Gastroesophageal sphincter (tissue), 4 donors: ENCODE data around the gene TBC1D14. TPM values are rescaled to one million over a fixed set of nuclear protein-coding genes. Genes with fewer than 3 reads are reported as not detected.

Experiments
- ATAC-seq: fragments of 150-250 bp; one replicate; pipeline ENCODE4 v1.9.1; 2016; ENCODE audit warnings: mild to moderate bottlenecking, moderate library complexity
- H3K27ac ChIP-seq, 4 donors: fragments of 200-600 bp; sonication (generic) in 3 of 4; 1 replicate in 3 of 4; 2 replicates in 1 of 4; pipeline ENCODE4 v1.5.1; 2016 to 2019
- H3K27me3 ChIP-seq: fragments of 200-600 bp; sonication (generic); one replicate; pipeline ENCODE4 v1.5.1; 2019
- H3K36me3 ChIP-seq, 2 donors: fragments of 200-600 bp; sonication (generic); one replicate each; pipeline ENCODE4 v1.5.1; 2019; ENCODE audit warnings: control low read depth in 1 of 2
- H3K4me1 ChIP-seq, 3 donors: fragments of 200-600 bp; sonication (generic); 1 replicate in 2 of 3; 2 replicates in 1 of 3; pipeline ENCODE4 v1.5.1; 2016 to 2019; ENCODE audit warnings: control low read depth in 2 of 3
- H3K4me3 ChIP-seq, 2 donors: fragments of 200-600 bp; sonication (generic); one replicate each; pipeline ENCODE4 v1.5.1; 2019; ENCODE audit warnings: mild to moderate bottlenecking in 1 of 2, moderate library complexity in 1 of 2
- H3K9me3 ChIP-seq, 3 donors: fragments of 200-600 bp; sonication (generic); one replicate each; pipeline ENCODE4 v1.5.1; 2017 to 2019; ENCODE audit warnings: control low read depth in 2 of 3
- CTCF ChIP-seq, 4 experiments: fragments of 200-600 bp in 2 of 4; fragments of 450-650 bp in 2 of 4; sonication (generic) in 1 of 4; IDR thresholded peaks; one replicate each; pipeline ENCODE4 v1.5.1; 2017 to 2019; ENCODE audit warnings: antibody characterized with exemption in 4 of 4, mild to moderate bottlenecking in 2 of 4, moderate library complexity in 2 of 4
- EP300 ChIP-seq: sonication (generic); formaldehyde crosslinking; IDR thresholded peaks from one replicate; pipeline ENCODE4 v1.6.1; 2017; ENCODE audit warnings: antibody characterized with exemption, mild to moderate bottlenecking
- POLR2A ChIP-seq, 2 donors: fragments of 450-650 bp; IDR thresholded peaks; one replicate each; pipeline ENCODE4 v1.6.1; 2017; ENCODE audit warnings: antibody characterized with exemption in 2 of 2, mild to moderate bottlenecking in 2 of 2, moderate library complexity in 1 of 2
- POLR2AphosphoS5 ChIP-seq: sonication (generic); formaldehyde crosslinking; IDR thresholded peaks from one replicate; pipeline ENCODE4 v1.6.1; 2017; ENCODE audit warnings: antibody characterized with exemption
- WGBS, 2 donors: methylation state at CpG; one replicate each; pipeline ENCODE4 v1.1.5; 2018; ENCODE audit warnings: low coverage in 1 of 2; 5-methylcytosine and 5-hydroxymethylcytosine counted together
- total RNA-seq, 4 donors: library from RNA; depleted of rRNA; stranded (reverse); fragments of >200 nt; gene quantifications; one replicate each; pipeline ENCODE4 v1.1.0, GENCODE V29; 2016

Gene TBC1D14
- total RNA-seq, 4 donors from 2014 or later = 42.5 to 54.2 (median 45.0) TPM

- peaks cover 0 to 27% (median 0%) of the 10 kb centered on the region in 3 donors for H3K4me1 ChIP-seq
- no peaks in the 10 kb centered on the region for H3K36me3 ChIP-seq
- no peak overlapping the region for H3K4me3 ChIP-seq
- no peaks in the 10 kb centered on the region for H3K27me3 ChIP-seq
- WGBS, 2 donors = 100% methylated on average over 1 to 2 of the region's 3 CpGs
- TF ChIP-seq CTCF (IDR thresholded peaks at IDR 0.05) (no peak), EP300 (no peak), POLR2A (IDR thresholded peaks at IDR 0.05) (no peak), POLR2AphosphoS5 (no peak)
- no peaks in the 10 kb centered on the region for H3K9me3 ChIP-seq
- no peak overlapping the region for H3K27ac ChIP-seq
- no peak for ATAC-seq
Observed at GRCh38 chr4:6932918-6933317, 23.3 kb downstream of the TBC1D14 start.

- TF ChIP-seq CTCF (IDR thresholded peaks at IDR 0.05) (no peak), EP300 (no peak), POLR2AphosphoS5 (no peak), POLR2A (IDR thresholded peaks at IDR 0.05) (no peak)
- Histone ChIP-seq H3K27ac (no peak overlapping the region), H3K9me3 (no peaks in the 10 kb centered on the region), H3K27me3 (no peaks in the 10 kb centered on the region), H3K36me3 (peaks cover 0 to 2% of the 10 kb centered on the region in 2 donors), H3K4me1 (peaks cover 0 to 17% (median 0%) of the 10 kb centered on the region in 3 donors), H3K4me3 (no peak overlapping the region)
- ATAC-seq = no peak
- 75 to 89% methylated on average over 3 to 9 of the region's 9 CpGs for WGBS, 2 donors
Observed at GRCh38 chr4:6933691-6934430, 24.2 kb downstream of the TBC1D14 start.

GRCh38 chr4:6935965-6936364, 26.3 kb downstream of the TBC1D14 start:
- H3K4me1 ChIP-seq = peaks cover 0 to 20% (median 0%) of the 10 kb centered on the region in 3 donors
- TF ChIP-seq EP300 = no peak
- no peak for TF ChIP-seq CTCF (IDR thresholded peaks at IDR 0.05)
- no peak for TF ChIP-seq POLR2A (IDR thresholded peaks at IDR 0.05)
- TF ChIP-seq POLR2AphosphoS5 = no peak
- WGBS, 2 donors = 70 to 96% methylated on average over 4 of the region's 4 CpGs

GRCh38 chr4:6937201-6937600, 27.6 kb downstream of the TBC1D14 start:
- Histone ChIP-seq H3K27ac (peak overlapping the region in 2 of 4 donors; percentile 37 to 56), H3K9me3 (no peaks in the 10 kb centered on the region), H3K36me3 (peaks cover 0 to 8% of the 10 kb centered on the region in 2 donors), H3K27me3 (no peaks in the 10 kb centered on the region), H3K4me1 (peaks cover 0 to 27% (median 8%) of the 10 kb centered on the region in 3 donors), H3K4me3 (no peak overlapping the region)
- ATAC-seq = no peak
- TF ChIP-seq POLR2A (IDR thresholded peaks at IDR 0.05) = no peak
- no peak for TF ChIP-seq EP300
- TF ChIP-seq POLR2AphosphoS5 = no peak
- 67 to 94% methylated on average over 3 to 6 of the region's 6 CpGs for WGBS, 2 donors

More at GRCh38 chr4:6935965-6936364, 26.3 kb downstream of the TBC1D14 start:
- no peak for ATAC-seq
- H3K27ac ChIP-seq = no peak overlapping the region
- H3K9me3 ChIP-seq = no peaks in the 10 kb centered on the region
- no peak overlapping the region for H3K4me3 ChIP-seq
- no peaks in the 10 kb centered on the region for H3K27me3 ChIP-seq
- H3K36me3 ChIP-seq = peaks cover 0 to 8% of the 10 kb centered on the region in 2 donors

GRCh38 chr4:6937754-6938153, 28.1 kb downstream of the TBC1D14 start:
- Histone ChIP-seq H3K4me3 (no peak overlapping the region), H3K9me3 (no peaks in the 10 kb centered on the region), H3K4me1 (peaks cover 0 to 33% (median 13%) of the 10 kb centered on the region in 3 donors), H3K27me3 (no peaks in the 10 kb centered on the region), H3K27ac (peak overlapping the region in 2 of 4 donors; percentile 37 to 56), H3K36me3 (peaks cover 0 to 8% of the 10 kb centered on the region in 2 donors)
- no peak for ATAC-seq
- WGBS, 2 donors = 60 to 65% methylated on average over 2 to 4 of the region's 17 CpGs
- TF ChIP-seq CTCF (IDR thresholded peaks at IDR 0.05) = no peak
